ENCODE measurements around the gene UNKL.

Gene UNKL

DNA sequence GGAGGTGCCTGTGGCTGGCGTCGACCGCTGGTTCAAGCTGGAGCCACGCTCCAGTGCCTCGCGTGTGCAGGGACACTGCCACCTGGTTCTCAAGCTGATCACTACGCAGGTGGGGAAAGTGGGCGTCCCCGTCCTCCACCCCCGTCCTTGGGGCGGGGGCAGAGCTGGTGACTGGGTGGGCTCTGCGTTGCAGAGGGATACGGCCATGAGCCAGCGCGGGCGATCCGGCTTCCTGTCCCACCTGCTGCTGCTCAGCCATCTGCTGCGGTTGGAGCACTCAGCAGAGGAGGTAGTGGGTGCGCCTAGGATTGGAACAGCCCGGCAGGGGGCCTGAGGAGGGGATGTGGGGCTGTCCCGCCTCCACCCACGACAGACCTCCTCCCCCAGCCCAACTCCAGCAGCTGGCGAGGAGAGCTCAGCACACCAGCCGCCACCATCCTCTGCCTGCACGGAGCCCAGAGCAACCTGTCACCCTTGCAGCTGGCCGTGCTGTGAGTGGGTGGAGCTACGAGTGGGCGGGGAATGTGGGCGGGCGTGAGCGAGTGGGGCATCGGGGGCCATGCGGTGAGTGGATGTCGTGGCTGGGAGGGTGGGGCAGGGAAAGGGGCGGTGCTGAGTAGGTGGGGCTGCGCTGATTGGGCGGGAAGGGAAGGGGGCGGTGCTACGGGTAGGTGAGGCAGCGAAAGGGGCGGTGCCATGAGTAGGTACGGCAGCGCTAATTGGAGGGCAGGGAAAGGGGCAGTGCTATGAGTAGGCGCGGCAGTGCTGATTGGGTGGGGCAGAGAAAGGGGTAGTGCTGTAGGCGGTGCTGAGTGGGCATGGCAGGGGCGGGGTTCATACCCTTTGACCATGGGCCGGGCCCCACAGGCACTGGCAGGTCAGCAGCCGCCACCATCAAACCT is 71.7 kb downstream of the UNKL start (continued):
- TF ChIP-seq, protein P1, sequence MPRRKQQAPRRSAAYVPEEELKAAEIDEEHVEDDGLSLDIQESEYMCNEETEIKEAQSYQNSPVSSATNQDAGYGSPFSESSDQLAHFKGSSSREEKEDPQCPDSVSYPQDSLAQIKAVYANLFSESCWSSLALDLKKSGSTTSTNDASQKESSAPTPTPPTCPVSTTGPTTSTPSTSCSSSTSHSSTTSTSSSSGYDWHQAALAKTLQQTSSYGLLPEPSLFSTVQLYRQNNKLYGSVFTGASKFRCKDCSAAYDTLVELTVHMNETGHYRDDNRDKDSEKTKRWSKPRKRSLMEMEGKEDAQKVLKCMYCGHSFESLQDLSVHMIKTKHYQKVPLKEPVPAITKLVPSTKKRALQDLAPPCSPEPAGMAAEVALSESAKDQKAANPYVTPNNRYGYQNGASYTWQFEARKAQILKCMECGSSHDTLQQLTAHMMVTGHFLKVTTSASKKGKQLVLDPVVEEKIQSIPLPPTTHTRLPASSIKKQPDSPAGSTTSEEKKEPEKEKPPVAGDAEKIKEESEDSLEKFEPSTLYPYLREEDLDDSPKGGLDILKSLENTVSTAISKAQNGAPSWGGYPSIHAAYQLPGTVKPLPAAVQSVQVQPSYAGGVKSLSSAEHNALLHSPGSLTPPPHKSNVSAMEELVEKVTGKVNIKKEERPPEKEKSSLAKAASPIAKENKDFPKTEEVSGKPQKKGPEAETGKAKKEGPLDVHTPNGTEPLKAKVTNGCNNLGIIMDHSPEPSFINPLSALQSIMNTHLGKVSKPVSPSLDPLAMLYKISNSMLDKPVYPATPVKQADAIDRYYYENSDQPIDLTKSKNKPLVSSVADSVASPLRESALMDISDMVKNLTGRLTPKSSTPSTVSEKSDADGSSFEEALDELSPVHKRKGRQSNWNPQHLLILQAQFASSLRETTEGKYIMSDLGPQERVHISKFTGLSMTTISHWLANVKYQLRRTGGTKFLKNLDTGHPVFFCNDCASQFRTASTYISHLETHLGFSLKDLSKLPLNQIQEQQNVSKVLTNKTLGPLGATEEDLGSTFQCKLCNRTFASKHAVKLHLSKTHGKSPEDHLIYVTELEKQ (tag by site-specific recombination; IDR thresholded peaks at IDR 0.05; ENCODE audit: borderline replicate concordance) = no peak
- TF ChIP-seq GLIS1 (tag by site-specific recombination; IDR thresholded peaks at IDR 0.05) (peak; percentile 62), SP3 (tag by site-specific recombination; IDR thresholded peaks at IDR 0.05) (peak; percentile 100), ZNF214 (tag by site-specific recombination; IDR thresholded peaks at IDR 0.05; ENCODE audit: borderline replicate concordance) (no peak), ZBTB17 (tag by site-specific recombination; IDR thresholded peaks at IDR 0.05) (peak; percentile 99), ZNF311 (tag by site-specific recombination; IDR thresholded peaks at IDR 0.05; ENCODE audit: borderline replicate concordance) (no peak), EGR2 (tag by site-specific recombination; IDR thresholded peaks at IDR 0.05; ENCODE audit: low read depth) (peak; percentile 99), ZNF600 (tag by site-specific recombination; IDR thresholded peaks at IDR 0.05) (peak; percentile 90), ZNF19 (tag by site-specific recombination; IDR thresholded peaks at IDR 0.05; ENCODE audit: low read depth) (no peak), ZBTB7A (tag by site-specific recombination; IDR thresholded peaks at IDR 0.05; ENCODE audit: low read depth) (no peak), ZNF140 (tag by site-specific recombination; IDR thresholded peaks at IDR 0.05) (no peak), OSR2 (tag by site-specific recombination; IDR thresholded peaks at IDR 0.05) (no peak), ZFP37 (tag by site-specific recombination; IDR thresholded peaks at IDR 0.05) (no peak), ZFHX2 (tag by site-specific recombination; conservative IDR thresholded peaks at IDR 0.05) (peak; percentile 100), ZNF629 (tag by site-specific recombination; IDR thresholded peaks at IDR 0.05) (0 out of 2 replicates have a peak, but pooled peaks have one; percentile 10), ZNF335 (tag by site-specific recombination; conservative IDR thresholded peaks at IDR 0.05) (0 out of 2 replicates have a peak, but pooled peaks have one; percentile 16)
- TF ChIP-seq, protein P2, sequence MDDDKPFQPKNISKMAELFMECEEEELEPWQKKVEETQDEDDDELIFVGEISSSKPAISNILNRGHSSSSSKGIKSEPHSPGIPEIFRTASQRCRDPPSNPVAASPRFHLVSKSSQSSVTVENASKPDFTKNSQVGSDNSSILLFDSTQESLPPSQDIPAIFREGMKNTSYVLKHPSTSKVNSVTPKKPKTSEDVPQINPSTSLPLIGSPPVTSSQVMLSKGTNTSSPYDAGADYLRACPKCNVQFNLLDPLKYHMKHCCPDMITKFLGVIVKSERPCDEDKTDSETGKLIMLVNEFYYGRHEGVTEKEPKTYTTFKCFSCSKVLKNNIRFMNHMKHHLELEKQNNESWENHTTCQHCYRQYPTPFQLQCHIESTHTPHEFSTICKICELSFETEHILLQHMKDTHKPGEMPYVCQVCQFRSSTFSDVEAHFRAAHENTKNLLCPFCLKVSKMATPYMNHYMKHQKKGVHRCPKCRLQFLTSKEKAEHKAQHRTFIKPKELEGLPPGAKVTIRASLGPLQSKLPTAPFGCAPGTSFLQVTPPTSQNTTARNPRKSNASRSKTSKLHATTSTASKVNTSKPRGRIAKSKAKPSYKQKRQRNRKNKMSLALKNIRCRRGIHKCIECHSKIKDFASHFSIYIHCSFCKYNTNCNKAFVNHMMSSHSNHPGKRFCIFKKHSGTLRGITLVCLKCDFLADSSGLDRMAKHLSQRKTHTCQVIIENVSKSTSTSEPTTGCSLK (tag by site-specific recombination; IDR thresholded peaks at IDR 0.05) = no peak
- TF ChIP-seq, protein P3, sequence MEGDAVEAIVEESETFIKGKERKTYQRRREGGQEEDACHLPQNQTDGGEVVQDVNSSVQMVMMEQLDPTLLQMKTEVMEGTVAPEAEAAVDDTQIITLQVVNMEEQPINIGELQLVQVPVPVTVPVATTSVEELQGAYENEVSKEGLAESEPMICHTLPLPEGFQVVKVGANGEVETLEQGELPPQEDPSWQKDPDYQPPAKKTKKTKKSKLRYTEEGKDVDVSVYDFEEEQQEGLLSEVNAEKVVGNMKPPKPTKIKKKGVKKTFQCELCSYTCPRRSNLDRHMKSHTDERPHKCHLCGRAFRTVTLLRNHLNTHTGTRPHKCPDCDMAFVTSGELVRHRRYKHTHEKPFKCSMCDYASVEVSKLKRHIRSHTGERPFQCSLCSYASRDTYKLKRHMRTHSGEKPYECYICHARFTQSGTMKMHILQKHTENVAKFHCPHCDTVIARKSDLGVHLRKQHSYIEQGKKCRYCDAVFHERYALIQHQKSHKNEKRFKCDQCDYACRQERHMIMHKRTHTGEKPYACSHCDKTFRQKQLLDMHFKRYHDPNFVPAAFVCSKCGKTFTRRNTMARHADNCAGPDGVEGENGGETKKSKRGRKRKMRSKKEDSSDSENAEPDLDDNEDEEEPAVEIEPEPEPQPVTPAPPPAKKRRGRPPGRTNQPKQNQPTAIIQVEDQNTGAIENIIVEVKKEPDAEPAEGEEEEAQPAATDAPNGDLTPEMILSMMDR (tag by site-specific recombination; IDR thresholded peaks at IDR 0.05) = peak; percentile 65
- TF ChIP-seq, protein P4, sequence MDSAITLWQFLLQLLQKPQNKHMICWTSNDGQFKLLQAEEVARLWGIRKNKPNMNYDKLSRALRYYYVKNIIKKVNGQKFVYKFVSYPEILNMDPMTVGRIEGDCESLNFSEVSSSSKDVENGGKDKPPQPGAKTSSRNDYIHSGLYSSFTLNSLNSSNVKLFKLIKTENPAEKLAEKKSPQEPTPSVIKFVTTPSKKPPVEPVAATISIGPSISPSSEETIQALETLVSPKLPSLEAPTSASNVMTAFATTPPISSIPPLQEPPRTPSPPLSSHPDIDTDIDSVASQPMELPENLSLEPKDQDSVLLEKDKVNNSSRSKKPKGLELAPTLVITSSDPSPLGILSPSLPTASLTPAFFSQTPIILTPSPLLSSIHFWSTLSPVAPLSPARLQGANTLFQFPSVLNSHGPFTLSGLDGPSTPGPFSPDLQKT (IDR thresholded peaks at IDR 0.05; ENCODE audit: borderline replicate concordance, low read depth, low read length) = no peak
